CD4-positive, alpha-beta T cell treated with Interleukin-4 for 1 hour (primary cell): ENCODE data around the gene ZNF253.
"Not testable (repeated sequence)": the region's sequence is repeated elsewhere in the genome, so short reads cannot be mapped to it uniquely, and the experiment has no call there.

Source experiments
- DNase-seq, 2 donors: peaks; one replicate each; pipeline ENCODE4 v3.0.0-alpha.2; 2020 to 2022

Gene ZNF253

GRCh38 chr19:19900139-19900728, 34.6 kb downstream of the ZNF253 start:
- no peak for DNase-seq

GRCh38 chr19:19900729-19901444, 35.2 kb downstream of the ZNF253 start, which contains the start of gene ZNF93:
ZNF93 (plus strand) TSS chr19:19900946; CDS start chr19:19901089, 143 bp downstream.
- peak; percentile 94 to 95 for DNase-seq

GRCh38 chr19:19907551-19907950, 41.9 kb downstream of the ZNF253 start:
- not testable (repeated sequence) for DNase-seq

GRCh38 chr19:19909654-19910053, 44.0 kb downstream of the ZNF253 start:
- DNase-seq, result no peak

GRCh38 chr19:19911150-19911549, 45.5 kb downstream of the ZNF253 start:
- no peak for DNase-seq

- DNase-seq, result no peak
These were observed 48.9 kb downstream of the ZNF253 start for GRCh38 chr19:19914596-19914995.

GRCh38 chr19:19930417-19930816, 64.7 kb downstream of the ZNF253 start:
- peak; percentile 20 to 24 for DNase-seq

GRCh38 chr19:19933432-19934314, 68.0 kb downstream of the ZNF253 start:
- not testable (repeated sequence) for DNase-seq

- DNase-seq, result no peak
These were observed 71.7 kb downstream of the ZNF253 start for GRCh38 chr19:19937403-19937802.

GRCh38 chr19:19938449-19938848, 72.8 kb downstream of the ZNF253 start:
- no peak for DNase-seq

GRCh38 chr19:19943848-19944582, 78.3 kb downstream of the ZNF253 start:
- no peak for DNase-seq
